Erythroblast (primary cell): ENCODE measurements around the gene PITX3.

ENCODE experiments used
- GATA1 ChIP-seq: IDR thresholded peaks from 2 replicates; pipeline ENCODE4 v1.6.1; 2011; ENCODE audit warnings: low read depth, mild to moderate bottlenecking, control low read depth, low read length, moderate library complexity
- POLR2A ChIP-seq: IDR thresholded peaks from 2 replicates; pipeline ENCODE4 v1.6.1; 2011; ENCODE audit warnings: mild to moderate bottlenecking, low read length

DNA sequence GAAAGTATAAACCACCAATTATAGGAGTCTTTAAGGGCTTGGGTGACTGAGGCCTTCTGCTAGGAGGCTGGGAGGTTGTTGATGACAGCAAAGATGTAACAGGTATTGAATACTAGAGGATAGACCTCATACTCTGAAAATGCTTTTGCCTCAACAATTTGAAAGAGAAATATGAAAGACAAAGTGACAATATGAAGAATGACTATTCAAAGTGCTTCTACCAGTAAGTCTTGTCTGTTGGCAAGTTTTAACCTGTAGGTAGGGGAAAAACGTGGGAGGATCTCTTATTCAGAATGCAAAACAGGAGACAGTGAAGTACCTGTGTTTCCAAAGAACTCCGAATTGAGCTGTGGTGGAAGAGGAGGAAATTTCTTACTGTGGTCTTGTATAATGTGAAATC, 42.2 kb upstream of the PITX3 start:
- TF ChIP-seq POLR2A (no peak), GATA1 (no peak)
